Activated CD8-positive, alpha-beta memory T cell treated with anti-CD3 and anti-CD28 coated beads, Interleukin-2, amount 50 U/mL, for 1 hour (primary cell): Measurements from ENCODE around the gene FAM161A.
A peak's percentile ranks its signal among the peaks of the same experiment; 100 is the strongest.
"Not testable (repeated sequence)": the region's sequence is repeated elsewhere in the genome, so short reads cannot be mapped to it uniquely, and the experiment has no call there.

Experiments used
- DNase-seq: peaks from one replicate; pipeline ENCODE4 v3.0.0-alpha.2; 2020; ENCODE audit errors: extremely low read depth

The FAM161A gene, protein sequence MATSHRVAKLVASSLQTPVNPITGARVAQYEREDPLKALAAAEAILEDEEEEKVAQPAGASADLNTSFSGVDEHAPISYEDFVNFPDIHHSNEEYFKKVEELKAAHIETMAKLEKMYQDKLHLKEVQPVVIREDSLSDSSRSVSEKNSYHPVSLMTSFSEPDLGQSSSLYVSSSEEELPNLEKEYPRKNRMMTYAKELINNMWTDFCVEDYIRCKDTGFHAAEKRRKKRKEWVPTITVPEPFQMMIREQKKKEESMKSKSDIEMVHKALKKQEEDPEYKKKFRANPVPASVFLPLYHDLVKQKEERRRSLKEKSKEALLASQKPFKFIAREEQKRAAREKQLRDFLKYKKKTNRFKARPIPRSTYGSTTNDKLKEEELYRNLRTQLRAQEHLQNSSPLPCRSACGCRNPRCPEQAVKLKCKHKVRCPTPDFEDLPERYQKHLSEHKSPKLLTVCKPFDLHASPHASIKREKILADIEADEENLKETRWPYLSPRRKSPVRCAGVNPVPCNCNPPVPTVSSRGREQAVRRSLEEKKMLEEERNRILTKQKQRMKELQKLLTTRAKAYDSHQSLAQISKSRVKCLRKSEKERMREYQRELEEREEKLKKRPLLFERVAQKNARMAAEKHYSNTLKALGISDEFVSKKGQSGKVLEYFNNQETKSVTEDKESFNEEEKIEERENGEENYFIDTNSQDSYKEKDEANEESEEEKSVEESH

DNA sequence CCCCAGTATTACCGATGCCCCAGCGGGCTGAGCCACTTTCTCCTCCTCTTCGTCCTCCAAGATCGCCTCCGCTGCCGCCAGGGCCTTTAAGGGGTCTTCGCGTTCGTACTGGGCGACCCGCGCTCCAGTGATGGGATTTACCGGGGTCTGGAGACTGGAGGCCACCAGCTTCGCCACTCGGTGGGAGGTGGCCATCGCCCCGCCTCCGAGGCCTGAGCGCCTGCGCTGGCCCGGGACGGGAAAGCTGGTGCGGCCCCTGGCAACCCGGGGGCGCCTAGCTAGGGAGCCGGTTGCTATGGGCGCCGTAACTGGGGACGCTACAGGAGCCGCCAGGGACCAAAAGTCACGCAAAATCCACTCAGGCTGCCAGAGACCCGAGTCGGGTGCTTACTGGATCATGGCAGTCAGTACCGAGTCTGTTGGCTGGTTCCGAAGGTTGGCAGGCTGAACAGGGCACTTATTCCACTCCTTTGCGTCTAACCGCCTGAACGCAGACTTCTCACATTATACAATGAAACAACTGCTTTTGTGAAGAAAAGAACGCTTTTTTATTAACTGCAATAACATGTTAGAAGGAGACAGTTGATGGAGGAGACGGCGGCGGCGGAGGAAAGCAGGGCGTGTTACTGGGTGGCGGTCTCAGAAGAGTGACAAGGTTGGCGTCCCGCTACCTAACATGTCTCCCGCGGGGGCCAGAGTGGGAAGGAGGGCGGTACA lies at the start of gene FAM161A:
Gene FAM161A, minus strand, starts transcription at position 214 of the 717 bp plus-strand sequence. Its CDS starts 19 bp downstream, at position 195.
- DNase-seq: peak; percentile 40

DNA sequence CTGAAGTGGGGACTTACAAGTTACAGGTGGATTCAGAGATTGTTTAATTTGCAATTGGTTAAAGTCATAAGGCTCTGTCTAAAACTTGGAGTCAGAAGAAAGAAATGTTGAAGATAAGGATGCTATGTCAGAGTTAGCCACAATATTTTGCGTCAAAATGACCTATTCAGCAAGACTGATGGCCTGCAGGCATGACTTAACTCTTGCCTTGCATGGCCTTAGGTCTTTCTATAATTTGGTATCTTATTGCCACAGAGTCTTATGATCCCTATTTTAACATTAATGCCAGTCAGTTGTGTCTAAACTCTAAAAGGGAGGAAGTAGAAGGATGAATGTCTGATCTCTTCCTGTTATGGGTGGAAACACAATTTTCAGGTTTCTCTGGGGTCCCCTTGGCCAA lies 46.4 kb upstream of the FAM161A start:
- no peak for DNase-seq

DNA sequence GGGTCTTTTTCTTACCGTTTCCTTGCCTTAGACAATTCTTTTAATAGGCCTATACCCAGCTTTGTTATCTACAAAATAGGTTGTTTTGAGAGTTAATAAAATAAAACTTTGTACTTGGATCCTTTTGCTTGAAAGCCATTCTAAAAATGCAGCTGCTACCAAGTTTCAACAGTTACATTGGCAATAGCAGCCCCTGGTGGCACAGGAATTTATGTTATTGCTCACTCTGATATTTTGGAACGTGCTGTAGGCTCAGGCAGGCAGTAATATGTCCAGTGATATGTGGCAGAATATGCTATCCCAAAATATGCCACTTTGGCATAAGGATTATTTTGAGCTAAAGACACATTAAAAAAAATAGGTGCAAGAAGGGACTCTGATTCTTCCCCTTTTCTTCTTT lies 45.0 kb upstream of the FAM161A start:
- no peak for DNase-seq

GRCh38 chr2:61888267-61889055 lies 34.6 kb upstream of the FAM161A start, which contains the start of gene CCT4:
TSS of gene CCT4 (minus strand) at chr2:61888656. CDS start at chr2:61888507, 149 bp downstream.
- peak; percentile 78 for DNase-seq

- no peak for DNase-seq
Measured at GRCh38 chr2:61887717-61888266, 33.9 kb upstream of the FAM161A start.

DNA sequence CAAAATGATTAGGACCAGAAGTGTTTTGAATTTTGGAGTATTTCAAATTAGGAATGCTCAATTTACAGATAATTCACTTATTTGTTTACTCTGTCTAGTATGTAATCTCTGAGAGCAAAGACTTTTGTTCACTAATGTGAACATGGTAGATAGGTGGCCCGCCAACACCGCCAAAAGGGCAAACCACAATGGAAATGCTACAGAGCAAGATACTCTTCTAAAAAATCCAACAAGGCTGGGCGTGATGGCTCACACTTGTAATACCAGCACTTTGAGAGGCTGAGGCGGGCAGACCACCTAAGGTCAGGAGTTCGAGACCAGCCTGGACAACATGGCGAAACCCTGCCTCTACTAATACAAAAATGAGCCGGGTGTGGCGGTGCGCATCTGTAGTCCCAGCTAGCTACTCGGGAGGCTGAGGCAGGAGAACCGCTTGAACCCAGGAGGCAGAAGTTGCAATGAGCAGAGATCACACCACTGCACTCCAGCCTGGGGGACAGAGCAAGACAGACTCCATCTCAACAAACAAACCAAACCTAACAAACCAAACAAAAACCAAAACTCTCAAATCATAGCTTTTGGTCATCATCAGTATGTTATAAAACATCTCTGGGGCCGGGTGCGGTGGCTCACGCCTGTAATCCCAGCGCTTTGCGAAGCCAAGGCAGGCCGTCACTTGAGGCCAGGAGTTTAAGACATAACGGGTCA lies 32.2 kb upstream of the FAM161A start:
- no peak for DNase-seq

DNA sequence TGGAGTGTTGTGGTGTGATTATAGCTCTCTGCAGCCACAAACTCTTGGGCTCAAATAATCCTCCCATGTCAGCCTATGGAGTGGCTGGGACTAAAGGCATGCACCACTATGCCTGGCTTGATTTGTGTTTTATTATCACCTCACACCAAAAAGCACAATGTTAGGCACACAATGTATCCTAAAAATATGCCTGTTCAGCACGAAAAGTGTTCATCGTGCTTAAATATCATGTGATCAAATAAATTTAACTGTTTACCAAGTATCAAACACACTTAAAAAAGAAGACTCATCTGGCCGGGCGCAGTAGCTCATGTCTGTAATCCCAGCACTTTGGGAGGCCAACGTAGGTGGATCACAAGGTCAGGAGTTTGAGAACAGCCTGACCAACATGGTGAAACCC lies 29.0 kb upstream of the FAM161A start:
- no peak for DNase-seq

GRCh38 chr2:61879351-61879750 lies 25.5 kb upstream of the FAM161A start:
- not testable (repeated sequence) for DNase-seq

- no peak for DNase-seq
Measured at GRCh38 chr2:61878761-61879160, 24.9 kb upstream of the FAM161A start.

DNA sequence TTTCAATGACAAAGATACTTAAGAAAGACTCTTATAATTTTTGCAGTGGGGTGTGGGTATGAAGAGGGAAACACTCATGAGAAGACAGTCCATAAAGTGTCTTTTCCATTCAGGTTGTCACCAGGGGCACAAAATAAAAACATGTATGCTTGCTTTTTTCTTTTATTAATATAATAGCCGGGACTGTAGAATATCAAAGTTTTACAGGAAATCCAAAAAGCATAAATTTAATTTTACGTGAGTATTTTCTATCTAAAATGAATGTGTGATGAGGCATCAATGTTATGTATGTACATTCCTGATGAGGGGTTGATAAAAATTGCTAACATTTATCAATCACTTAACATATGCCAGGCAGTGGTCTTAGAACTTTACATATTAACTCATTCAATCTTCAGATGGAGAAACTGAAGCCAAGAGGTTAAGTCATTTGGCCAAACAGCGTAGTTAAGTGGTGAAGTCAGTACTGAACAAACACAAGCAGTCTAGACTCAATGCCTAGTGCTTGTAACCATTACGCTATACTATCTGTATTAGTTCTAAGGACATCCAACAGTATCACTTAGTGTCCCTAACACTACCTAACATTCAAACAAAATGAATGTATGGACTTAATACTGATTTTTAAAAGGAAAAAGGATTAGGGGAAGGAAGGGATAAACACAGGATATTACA lies 23.8 kb upstream of the FAM161A start:
- no peak for DNase-seq

- no peak for DNase-seq
Measured at GRCh38 chr2:61876400-61876799, 22.5 kb upstream of the FAM161A start.

DNA sequence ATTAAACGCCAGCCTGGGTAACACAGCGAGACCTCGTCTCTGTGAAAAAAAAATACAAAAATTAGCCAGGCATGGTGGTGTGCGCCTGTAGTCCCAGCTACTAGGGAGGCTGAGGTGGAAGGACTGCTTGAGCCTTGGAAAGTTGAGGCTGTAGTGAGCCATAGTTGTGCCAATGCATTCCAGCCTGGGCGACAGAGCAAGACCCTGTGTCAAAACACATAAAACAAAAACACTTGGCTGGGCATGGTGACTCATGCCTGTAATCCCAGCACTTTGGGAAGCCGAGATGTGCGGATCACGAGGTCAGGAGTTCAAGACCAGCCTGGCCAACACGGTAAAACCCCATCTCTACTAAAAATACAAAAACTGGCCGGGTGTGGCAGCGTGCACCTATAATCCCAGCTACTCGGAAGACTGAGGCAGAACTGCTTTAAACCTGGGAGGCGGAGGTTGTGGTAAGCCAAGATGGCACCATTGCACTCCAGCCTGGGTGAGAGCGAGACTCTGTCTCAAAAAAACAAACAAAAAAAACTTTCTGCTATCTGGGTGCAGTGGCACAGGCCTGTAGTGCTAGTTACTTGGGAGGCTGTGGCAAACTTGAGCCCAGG lies 12.7 kb upstream of the FAM161A start:
- not testable (repeated sequence) for DNase-seq

GRCh38 chr2:61862085-61862484 lies 8.2 kb upstream of the FAM161A start:
- DNase-seq: no peak

GRCh38 chr2:61857224-61857623 lies 3.4 kb upstream of the FAM161A start:
- no peak for DNase-seq

DNA sequence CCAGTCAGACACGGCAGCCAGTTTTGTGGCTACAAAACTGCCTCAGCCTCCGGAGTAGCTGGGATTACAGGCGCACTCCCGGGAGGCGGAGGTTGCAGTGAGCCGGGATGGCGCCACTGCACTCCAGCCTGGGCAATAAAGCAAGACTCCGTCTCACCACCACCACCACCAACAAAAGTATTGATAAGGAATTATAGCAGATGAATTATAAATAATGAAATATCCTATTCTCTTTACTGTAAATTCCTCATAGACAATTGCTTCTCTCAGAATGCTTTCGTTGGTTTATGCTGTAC lies 1.4 kb upstream of the FAM161A start:
- no peak for DNase-seq

GRCh38 chr2:61854564-61855317 lies 881 bp upstream of the FAM161A start:
- DNase-seq: peak; percentile 88

DNA sequence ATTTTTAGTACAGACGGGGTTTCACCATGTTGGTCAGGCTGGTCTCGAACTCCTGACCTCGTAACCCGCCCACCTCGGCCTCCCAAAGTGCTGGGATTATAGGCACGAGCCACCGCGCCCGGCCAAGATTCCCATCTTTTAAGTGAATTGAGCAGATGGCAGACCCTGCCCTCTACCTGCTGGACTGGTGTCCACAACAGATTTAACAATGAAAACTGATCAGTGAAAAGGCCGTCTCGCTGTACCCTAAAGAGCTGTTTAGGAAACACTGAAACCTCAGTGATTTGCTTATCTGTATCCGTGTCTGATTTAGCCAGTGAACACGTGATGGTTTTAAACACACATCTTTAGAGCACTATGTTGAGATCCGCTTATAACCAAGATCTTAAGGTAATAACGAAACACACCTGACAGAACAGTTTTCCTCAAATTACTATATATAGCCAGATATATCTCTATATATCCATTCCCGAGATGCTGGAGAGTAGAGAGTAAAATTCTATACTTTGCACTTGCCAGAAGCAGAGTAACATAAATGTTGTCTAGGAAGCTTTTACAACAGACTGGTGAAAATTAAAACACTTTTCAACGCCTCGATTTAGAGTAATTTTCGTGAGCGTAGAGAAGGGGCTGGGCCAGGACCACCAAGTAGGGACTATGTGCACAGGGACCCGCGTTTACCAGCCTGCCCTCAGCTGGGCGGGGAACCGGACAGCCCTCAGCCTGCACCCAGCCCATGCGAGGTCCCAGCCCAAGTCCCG lies 594 bp downstream of the FAM161A start:
- no peak for DNase-seq

GRCh38 chr2:61851270-61851669 lies 2.6 kb downstream of the FAM161A start:
- DNase-seq: not testable (repeated sequence)
